H9 (cell line): Measurements from ENCODE around the gene PFKP. TPM values are rescaled to one million over a fixed set of nuclear protein-coding genes. Genes with fewer than 3 reads are reported as not detected.

ENCODE experiments used
- DNase-seq: peaks from one replicate; pipeline ENCODE4 v3.0.0-alpha.2; 2017
- H2AFZ ChIP-seq: one replicate; pipeline ENCODE4 v1.6.1; 2013; ENCODE audit warnings: mild to moderate bottlenecking, low read length, control low read depth, moderate library complexity
- H2AK5ac ChIP-seq: 2 replicates; pipeline ENCODE4 v1.6.1; 2013; ENCODE audit warnings: low read length, control low read depth, mixed read lengths; ENCODE audit not compliant: insufficient read length
- H2BK120ac ChIP-seq: one replicate; pipeline ENCODE4 v1.6.1; 2013; ENCODE audit warnings: low read depth, mild to moderate bottlenecking, low read length, control low read depth, inconsistent platforms; ENCODE audit not compliant: poor library complexity, severe bottlenecking
- H2BK12ac ChIP-seq: 2 replicates; pipeline ENCODE4 v1.6.1; 2013; ENCODE audit warnings: low read length, control low read depth, mixed read lengths, low read depth; ENCODE audit not compliant: insufficient read length
- H2BK15ac ChIP-seq: 2 replicates; pipeline ENCODE4 v1.6.1; 2013; ENCODE audit warnings: low read depth, low read length, control low read depth
- H2BK20ac ChIP-seq: one replicate; pipeline ENCODE4 v1.6.1; 2013; ENCODE audit warnings: low read depth, mild to moderate bottlenecking, low read length, control low read depth, inconsistent platforms; ENCODE audit not compliant: poor library complexity, severe bottlenecking
- H2BK5ac ChIP-seq: 2 replicates; pipeline ENCODE4 v1.6.1; 2013; ENCODE audit warnings: low read length, control low read depth, mixed read lengths; ENCODE audit not compliant: insufficient read length
- H3K14ac ChIP-seq: 2 replicates; pipeline ENCODE4 v1.6.1; 2013; ENCODE audit warnings: low read length, control low read depth; ENCODE audit not compliant: insufficient read depth
- H3K18ac ChIP-seq: 2 replicates; pipeline ENCODE4 v1.6.1; 2013; ENCODE audit warnings: low read depth, mild to moderate bottlenecking, mixed read lengths, low read length, control low read depth; ENCODE audit not compliant: insufficient read length
- H3K23ac ChIP-seq: 2 replicates; pipeline ENCODE4 v1.6.1; 2013; ENCODE audit warnings: low read length, control low read depth, mixed read lengths, low read depth; ENCODE audit not compliant: insufficient read length
- H3K23me2 ChIP-seq: 2 replicates; pipeline ENCODE4 v1.6.1; 2013; ENCODE audit warnings: low read depth, mild to moderate bottlenecking, mixed read lengths, low read length, control low read depth; ENCODE audit not compliant: insufficient read length, poor library complexity, severe bottlenecking
- H3K27ac ChIP-seq: 2 replicates; pipeline ENCODE4 v1.5.1; 2013; ENCODE audit warnings: low read length, control low read depth, mixed read lengths, low read depth; ENCODE audit not compliant: insufficient read length
- H3K27me3 ChIP-seq: 2 replicates; pipeline ENCODE4 v1.6.1; 2013; ENCODE audit warnings: low read length, control low read depth, inconsistent platforms; ENCODE audit not compliant: insufficient read depth
- H3K4ac ChIP-seq: 2 replicates; pipeline ENCODE4 v1.6.1; 2013; ENCODE audit warnings: low read depth, mild to moderate bottlenecking, control low read depth, inconsistent platforms, low read length, moderate library complexity
- H3K4me1 ChIP-seq: 2 replicates; pipeline ENCODE4 v1.6.1; 2013; ENCODE audit warnings: low read length, control low read depth, inconsistent platforms; ENCODE audit not compliant: insufficient read depth
- H3K4me2 ChIP-seq: 2 replicates; pipeline ENCODE4 v1.6.1; 2013; ENCODE audit warnings: low read length, control low read depth, mixed read lengths; ENCODE audit not compliant: insufficient read length, insufficient read depth
- H3K56ac ChIP-seq: 2 replicates; pipeline ENCODE4 v1.6.1; 2013; ENCODE audit warnings: low read depth, mild to moderate bottlenecking, mixed read lengths, low read length, control low read depth; ENCODE audit not compliant: insufficient read length
- H3K79me1 ChIP-seq: 2 replicates; pipeline ENCODE4 v1.6.1; 2013; ENCODE audit warnings: low read depth, mild to moderate bottlenecking, moderate library complexity, low read length, control low read depth, inconsistent platforms; ENCODE audit not compliant: insufficient read depth, poor library complexity, severe bottlenecking
- H3K79me2 ChIP-seq: 2 replicates; pipeline ENCODE4 v1.6.1; 2013; ENCODE audit warnings: low read length, control low read depth, inconsistent platforms; ENCODE audit not compliant: insufficient read depth
- H3K9ac ChIP-seq: 2 replicates; pipeline ENCODE4 v1.6.1; 2013; ENCODE audit warnings: low read length, control low read depth, mixed read lengths; ENCODE audit not compliant: insufficient read length; ENCODE audit errors: extremely low read depth
- H3K9me3 ChIP-seq: one replicate; pipeline ENCODE4 v1.6.1; 2013; ENCODE audit warnings: low read depth, low read length, inconsistent platforms; ENCODE audit not compliant: control insufficient read depth
- H3T11ph ChIP-seq: one replicate; pipeline ENCODE4 v1.6.1; 2013; ENCODE audit warnings: mild to moderate bottlenecking, low read length, control low read depth, inconsistent platforms
- H4K20me1 ChIP-seq: one replicate; pipeline ENCODE4 v1.6.1; 2013; ENCODE audit not compliant: control insufficient read depth, insufficient read length, insufficient read depth
- H4K5ac ChIP-seq: 2 replicates; pipeline ENCODE4 v1.6.1; 2013; ENCODE audit warnings: low read depth, mild to moderate bottlenecking, mixed read lengths, low read length, control low read depth; ENCODE audit not compliant: insufficient read length
- H4K8ac ChIP-seq: replicated peaks from 2 replicates; pipeline ENCODE4 v1.6.1; 2013; ENCODE audit warnings: low read length, control low read depth, mixed read lengths, low read depth; ENCODE audit not compliant: insufficient read length
- H4K91ac ChIP-seq: 2 replicates; pipeline ENCODE4 v1.6.1; 2013; ENCODE audit warnings: low read depth, mild to moderate bottlenecking, moderate library complexity, mixed read lengths, low read length, control low read depth; ENCODE audit not compliant: insufficient read length
- H3K27ac Mint-ChIP-seq, 3 experiments: 2 replicates in 2 of 3; 3 replicates in 1 of 3; pipeline ENCODE4 v1.8.0; 2020 to 2021; ENCODE audit warnings: mixed read lengths in 3 of 3, mild to moderate bottlenecking in 1 of 3, moderate library complexity in 1 of 3
- H3K27me3 Mint-ChIP-seq: 2 replicates; pipeline ENCODE4 v1.8.0; 2021; ENCODE audit warnings: low read depth, mild to moderate bottlenecking, moderate library complexity, mixed read lengths
- H3K36me3 Mint-ChIP-seq, 3 experiments: 2 replicates in 2 of 3; 3 replicates in 1 of 3; pipeline ENCODE4 v1.8.0; 2020 to 2021; ENCODE audit warnings: low read depth in 3 of 3, mixed read lengths in 3 of 3; ENCODE audit not compliant: insufficient read depth in 1 of 3
- H3K4me1 Mint-ChIP-seq, 2 experiments: 2 replicates each; pipeline ENCODE4 v1.8.0; 2020; ENCODE audit warnings: mixed read lengths in 2 of 2
- H3K4me3 Mint-ChIP-seq, 2 experiments: 2 replicates in 1 of 2; 3 replicates in 1 of 2; pipeline ENCODE4 v1.8.0; 2020 to 2021; ENCODE audit warnings: mild to moderate bottlenecking in 2 of 2, mixed read lengths in 2 of 2, moderate library complexity in 1 of 2
- H3K9me3 Mint-ChIP-seq, 2 experiments: 2 replicates in 1 of 2; 3 replicates in 1 of 2; pipeline ENCODE4 v1.8.0; 2020; ENCODE audit warnings: mild to moderate bottlenecking in 2 of 2, mixed read lengths in 2 of 2, moderate library complexity in 1 of 2
- WGBS: extraction: QIAGEN DNeasy Blood & Tissue Kit; methylation state at CpG from one replicate; pipeline ENCODE4 v1.1.7; 2013; ENCODE audit warnings: missing lambda C conversion rate, low lambda C conversion rate, mixed read lengths; ENCODE audit not compliant: insufficient read length; ENCODE audit errors: extremely low coverage; 5-methylcytosine and 5-hydroxymethylcytosine counted together
- total RNA-seq: library from RNA; stranded (reverse); gene quantifications from 2 replicates; pipeline ENCODE4 v1.2.1, GENCODE V29; 2021
- TF ChIP-seq, protein P1 (sequence below): fragments of 200-600 bp; sonication (generic); conservative IDR thresholded peaks from 3 replicates; pipeline ENCODE4 v1.8.0; 2021; ENCODE audit warnings: antibody characterized with exemption, mild to moderate bottlenecking

Gene PFKP
- total RNA-seq, 1 experiment from 2014 or later = 145 TPM

DNA sequence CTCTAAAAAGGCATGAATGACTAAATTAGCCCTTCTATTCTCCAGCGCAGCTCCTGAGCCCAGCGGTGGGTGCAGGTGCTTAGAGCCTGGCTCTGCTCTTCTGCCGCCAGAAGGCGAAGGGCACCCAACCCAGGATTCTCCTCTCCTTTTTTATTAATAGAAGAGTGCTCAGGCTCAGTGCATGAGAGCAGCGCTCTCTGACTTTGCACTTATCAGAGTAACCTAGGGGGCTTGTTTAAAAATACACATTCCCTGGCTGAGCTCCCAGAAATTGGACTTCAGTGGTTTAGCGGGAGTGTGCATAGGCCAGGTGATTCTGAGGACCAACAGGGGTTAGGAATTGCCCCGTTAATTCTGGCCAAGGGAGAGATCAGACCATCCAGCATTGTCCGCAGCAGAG is 1.7 kb upstream of the PFKP start:
- H3K9me3 Mint-ChIP-seq = no peaks in the 10 kb centered on the region
- no peak overlapping the region for H2BK5ac ChIP-seq
- peaks cover 6% of the 10 kb centered on the region for H3K23me2 ChIP-seq
- no peak overlapping the region for H3T11ph ChIP-seq
- no peak overlapping the region for H3K56ac ChIP-seq
- peaks cover 11 to 16% (median 15%) of the 10 kb centered on the region in 3 experiments; a peak in 6 of 7 replicates for H3K36me3 Mint-ChIP-seq
- H3K4me2 ChIP-seq = no peak overlapping the region
- H4K5ac ChIP-seq = no peak overlapping the region
- H3K27ac Mint-ChIP-seq = no peak overlapping the region
- H2BK12ac ChIP-seq = no peak overlapping the region
- H3K79me1 ChIP-seq = no peaks in the 10 kb centered on the region
- H4K8ac ChIP-seq = no peak overlapping the region
- H4K91ac ChIP-seq = no peak overlapping the region
- H2AFZ ChIP-seq = no peak overlapping the region
- H3K79me2 ChIP-seq = peaks cover 9% of the 10 kb centered on the region
- H2BK120ac ChIP-seq = no peak overlapping the region
- H3K23ac ChIP-seq = no peak overlapping the region
- TF ChIP-seq, protein P1, sequence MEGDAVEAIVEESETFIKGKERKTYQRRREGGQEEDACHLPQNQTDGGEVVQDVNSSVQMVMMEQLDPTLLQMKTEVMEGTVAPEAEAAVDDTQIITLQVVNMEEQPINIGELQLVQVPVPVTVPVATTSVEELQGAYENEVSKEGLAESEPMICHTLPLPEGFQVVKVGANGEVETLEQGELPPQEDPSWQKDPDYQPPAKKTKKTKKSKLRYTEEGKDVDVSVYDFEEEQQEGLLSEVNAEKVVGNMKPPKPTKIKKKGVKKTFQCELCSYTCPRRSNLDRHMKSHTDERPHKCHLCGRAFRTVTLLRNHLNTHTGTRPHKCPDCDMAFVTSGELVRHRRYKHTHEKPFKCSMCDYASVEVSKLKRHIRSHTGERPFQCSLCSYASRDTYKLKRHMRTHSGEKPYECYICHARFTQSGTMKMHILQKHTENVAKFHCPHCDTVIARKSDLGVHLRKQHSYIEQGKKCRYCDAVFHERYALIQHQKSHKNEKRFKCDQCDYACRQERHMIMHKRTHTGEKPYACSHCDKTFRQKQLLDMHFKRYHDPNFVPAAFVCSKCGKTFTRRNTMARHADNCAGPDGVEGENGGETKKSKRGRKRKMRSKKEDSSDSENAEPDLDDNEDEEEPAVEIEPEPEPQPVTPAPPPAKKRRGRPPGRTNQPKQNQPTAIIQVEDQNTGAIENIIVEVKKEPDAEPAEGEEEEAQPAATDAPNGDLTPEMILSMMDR = no peak
- DNase-seq = no peak
- H2BK15ac ChIP-seq = no peak overlapping the region
- H3K4me1 ChIP-seq = no peaks in the 10 kb centered on the region
- H4K20me1 ChIP-seq = no peaks in the 10 kb centered on the region
- no peaks in the 10 kb centered on the region for H3K9me3 ChIP-seq
- H3K18ac ChIP-seq = no peak overlapping the region
- no CpG with 5 or more reads among the region's 8 CpGs for WGBS
- no peak overlapping the region for H2BK20ac ChIP-seq
- H3K14ac ChIP-seq = no peak overlapping the region
- peaks cover 23% of the 10 kb centered on the region for H3K27me3 Mint-ChIP-seq
- H3K4me3 Mint-ChIP-seq = peak overlapping the region in 1 of 2 experiments; percentile 75; a peak in 3 of 5 replicates
- no peak overlapping the region for H3K4ac ChIP-seq
- H2AK5ac ChIP-seq = no peak overlapping the region
- H3K27me3 ChIP-seq = no peaks in the 10 kb centered on the region
- no peak overlapping the region for H3K9ac ChIP-seq
- peaks cover 17 to 20% of the 10 kb centered on the region in 2 experiments for H3K4me1 Mint-ChIP-seq
- H3K27ac ChIP-seq = no peak overlapping the region
